Adipose tissue (tissue), 3 donors: ENCODE measurements around the gene SNIP1. TPM values are rescaled to one million over a fixed set of nuclear protein-coding genes. Genes with fewer than 3 reads are reported as not detected.
A peak's percentile ranks its signal among the peaks of the same experiment; 100 is the strongest.
"Not testable (repeated sequence)": the region's sequence is repeated elsewhere in the genome, so short reads cannot be mapped to it uniquely, and the experiment has no call there.

Experiments used
- H3K27ac ChIP-seq: one replicate; pipeline ENCODE4 v1.5.1; 2013; ENCODE audit warnings: low read depth, low read length
- WGBS, 3 donors: extraction: QIAGEN DNeasy Blood & Tissue Kit; methylation state at CpG; one replicate each; pipeline ENCODE4 v1.1.7; 2013; 5-methylcytosine and 5-hydroxymethylcytosine counted together
- polyA plus RNA-seq, 3 donors: library from polyadenylated mRNA; stranded (reverse); fragments of 200-250 nt; gene quantifications; one replicate each; pipeline ENCODE4 v1.2.3, GENCODE V29; 2013
- donor health status: healthy with polysubstance abuse.
- donor health status: Bipolar disorder and iron deficiency.
- donor health status: healthy.

The SNIP1 gene
- polyA plus RNA-seq = 1 to 10 TPM; 2.2 to 5.5 (median 5.0) TPM

DNA sequence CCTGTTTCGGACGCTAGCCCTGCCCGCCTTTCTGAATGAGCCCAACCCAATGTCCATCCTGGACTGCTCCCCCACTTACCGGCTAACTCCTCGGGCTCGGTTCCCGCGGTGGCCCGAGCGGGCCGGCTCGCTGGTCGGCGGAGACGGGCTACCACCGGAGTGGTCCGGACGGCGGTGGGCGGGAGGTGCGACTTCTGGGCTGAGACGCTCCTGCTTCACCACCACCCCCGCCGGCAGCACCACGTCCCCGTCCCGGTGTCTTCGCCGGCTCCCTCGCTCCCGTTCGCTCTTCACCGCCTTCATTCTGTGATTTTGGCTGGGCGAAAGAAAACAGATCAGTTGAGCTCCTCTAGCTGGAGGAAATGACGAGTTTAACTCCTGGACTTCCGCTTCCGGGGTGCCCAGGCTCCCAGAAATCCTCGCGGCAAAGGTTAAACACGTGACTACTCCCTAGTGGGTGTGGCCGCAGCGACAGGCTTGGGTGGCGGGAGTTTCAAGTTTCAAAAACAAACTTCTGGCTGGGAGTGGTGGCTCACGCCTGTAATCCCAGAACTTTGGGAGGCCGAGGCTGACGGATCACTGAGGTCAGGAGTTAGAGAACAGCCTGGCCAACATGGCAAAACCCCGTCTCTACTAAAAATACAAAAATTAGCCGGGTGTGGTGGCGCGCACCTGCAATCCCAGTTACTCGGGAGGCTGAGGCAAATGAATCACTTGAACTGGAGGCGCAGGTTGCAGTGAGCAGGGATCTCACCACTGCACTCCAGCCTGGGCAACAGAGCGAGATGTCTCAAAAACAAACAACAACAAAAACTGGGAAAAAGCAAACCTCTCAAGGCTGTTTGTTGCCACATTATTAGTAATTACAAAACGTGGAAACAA is at the start of gene SNIP1:
TSS of gene SNIP1 (minus strand) at position 367 of the 882 bp plus-strand sequence. CDS start at position 303, 64 bp downstream.
- H3K27ac ChIP-seq = peak within 1 kb of the TSS; percentile 24
- WGBS, 3 donors = 12 to 14% (median 12%) methylated on average over 54 of the region's 54 CpGs

DNA sequence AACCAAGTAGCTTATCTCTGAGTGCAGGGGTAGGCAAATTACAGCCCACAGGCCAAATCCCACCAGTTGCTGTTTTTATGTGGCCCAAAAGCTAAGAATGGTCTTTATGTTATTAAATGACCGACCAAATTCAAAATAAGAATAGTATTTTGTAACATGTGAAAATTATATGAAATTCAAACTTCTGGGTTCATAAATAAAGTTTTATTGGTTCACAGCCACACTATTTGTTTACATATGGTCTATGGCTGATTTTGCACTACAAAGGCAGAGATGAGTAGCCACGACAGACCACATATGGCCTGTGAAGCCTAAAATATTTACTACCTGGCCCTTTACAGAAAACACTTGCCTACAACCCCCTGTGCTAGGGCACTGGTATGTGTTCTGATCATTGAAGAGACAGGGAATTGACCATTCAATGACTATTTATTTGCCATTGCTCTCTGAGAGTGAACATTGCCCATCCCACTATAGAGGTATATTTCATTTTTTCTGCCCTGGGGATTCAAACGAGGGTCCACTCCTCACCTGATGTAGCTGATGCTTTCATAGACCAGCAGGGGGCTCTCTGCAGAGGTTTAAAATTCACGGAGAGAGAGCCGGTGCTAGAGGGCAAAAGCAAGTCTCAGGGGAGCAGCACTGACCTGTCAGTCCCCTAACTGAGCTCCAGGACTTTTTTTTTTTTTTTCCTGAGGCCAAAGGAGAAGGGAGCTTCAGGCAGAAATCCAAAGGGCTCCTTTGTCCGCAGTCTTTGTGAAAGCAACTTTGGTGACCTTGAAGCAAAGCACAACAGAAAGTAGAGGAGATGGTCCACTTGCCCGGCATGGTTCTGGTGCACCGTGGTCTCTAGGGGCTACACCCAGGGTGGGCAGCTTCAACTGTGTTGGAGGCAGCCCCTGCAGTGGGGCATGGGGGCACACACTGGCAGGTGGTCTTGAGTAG is 48.9 kb upstream of the SNIP1 start:
- no peak overlapping the region for H3K27ac ChIP-seq
- 15 to 39% (median 35%) methylated on average over 8 of the region's 8 CpGs for WGBS, 3 donors

DNA sequence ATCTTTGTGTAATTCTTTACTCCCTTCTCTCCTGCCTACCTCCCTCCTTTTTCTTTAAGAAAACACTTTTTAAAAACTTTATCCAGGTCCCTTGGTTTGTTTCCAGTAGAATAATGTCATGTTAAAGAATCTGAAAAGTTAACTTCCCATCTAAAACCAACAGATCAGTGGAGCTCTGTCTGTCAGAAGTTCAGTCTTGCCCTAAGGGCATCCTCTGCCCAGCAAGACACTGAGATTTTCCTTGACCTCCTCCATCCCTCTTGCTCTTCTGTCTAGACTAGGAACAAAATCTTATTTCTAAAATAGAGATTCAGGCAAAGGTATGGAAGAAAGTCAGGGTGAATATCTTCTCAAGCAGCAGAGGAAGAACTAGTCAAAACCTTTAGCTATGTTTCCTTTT is 47.3 kb upstream of the SNIP1 start:
- H3K27ac ChIP-seq = no peak overlapping the region

DNA sequence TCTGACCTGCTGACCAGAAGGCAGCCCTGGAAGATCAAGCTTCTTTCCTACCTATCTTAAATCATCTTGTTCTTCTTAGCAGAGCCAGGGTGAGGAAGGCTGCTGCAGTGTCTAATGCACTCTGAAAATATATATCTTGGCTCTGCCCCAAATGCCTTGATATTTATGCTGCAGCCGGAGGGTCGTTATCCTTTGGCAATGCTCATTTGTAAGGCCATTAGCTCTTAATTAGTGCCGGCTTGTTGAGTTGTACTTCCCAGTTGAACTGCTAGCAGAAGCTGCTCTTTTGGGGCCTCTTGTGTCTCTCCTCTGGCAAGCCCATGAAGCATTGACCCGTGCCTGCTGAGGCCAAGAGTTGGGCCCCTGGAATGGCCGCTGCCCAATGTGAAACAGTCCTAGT is 45.8 kb upstream of the SNIP1 start:
- no peak overlapping the region for H3K27ac ChIP-seq
- 63 to 82% (median 68%) methylated on average over 5 of the region's 5 CpGs for WGBS, 3 donors

- whole genome bisulfite sequencing, 3 donors = 0 to 5% (median 0%) methylated on average over 2 to 3 of the region's 3 CpGs
- H3K27ac ChIP-seq = no peak overlapping the region
Measured at GRCh38 chr1:37596182-37596667, 42.1 kb upstream of the SNIP1 start.

GRCh38 chr1:37595440-37596181 is 41.5 kb upstream of the SNIP1 start, which contains the start of gene GNL2:
Gene GNL2, minus strand, starts transcription at chr1:37595937. Its CDS starts 115 bp downstream, at chr1:37595822.
- 0 to 1% (median 0%) methylated on average over 49 to 51 of the region's 51 CpGs for WGBS, 3 donors

GRCh38 chr1:37593726-37594125 is 39.6 kb upstream of the SNIP1 start:
- WGBS, 3 donors = 89 to 93% (median 92%) methylated on average over 6 of the region's 6 CpGs
- no peak overlapping the region for H3K27ac ChIP-seq

More at GRCh38 chr1:37595440-37596181, 41.5 kb upstream of the SNIP1 start, which contains the start of gene GNL2:
- peak within 1 kb of the TSS; percentile 49 for H3K27ac ChIP-seq

GRCh38 chr1:37588939-37589338 is 34.8 kb upstream of the SNIP1 start:
- 90 to 94% (median 92%) methylated on average over 2 of the region's 2 CpGs for WGBS, 3 donors
- no peak overlapping the region for H3K27ac ChIP-seq

DNA sequence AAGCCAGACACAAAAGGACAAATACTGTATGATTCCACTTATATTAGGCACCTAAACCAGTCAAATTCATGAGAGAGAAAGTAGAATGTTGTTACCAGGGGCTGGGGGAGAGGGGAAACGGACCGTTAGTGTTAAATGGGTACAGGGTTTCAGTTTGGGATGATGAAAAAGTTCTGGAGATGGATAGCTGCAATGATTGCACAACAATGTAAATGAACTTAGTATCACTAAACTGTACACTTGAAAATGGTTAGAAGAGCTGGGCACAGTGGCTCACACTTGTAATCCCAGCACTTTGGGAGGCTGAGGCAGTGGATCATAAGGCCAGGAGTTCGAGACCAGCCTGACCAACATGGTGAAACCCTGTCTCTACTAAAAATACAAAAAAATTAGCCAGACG is 30.5 kb upstream of the SNIP1 start:
- 76 to 92% (median 89%) methylated on average over 4 of the region's 4 CpGs for WGBS, 3 donors
- not testable (repeated sequence) for H3K27ac ChIP-seq

- 85 to 88% (median 86%) methylated on average over 5 of the region's 5 CpGs for WGBS, 3 donors
- no peak overlapping the region for H3K27ac ChIP-seq
Measured at GRCh38 chr1:37575692-37576091, 21.6 kb upstream of the SNIP1 start.

DNA sequence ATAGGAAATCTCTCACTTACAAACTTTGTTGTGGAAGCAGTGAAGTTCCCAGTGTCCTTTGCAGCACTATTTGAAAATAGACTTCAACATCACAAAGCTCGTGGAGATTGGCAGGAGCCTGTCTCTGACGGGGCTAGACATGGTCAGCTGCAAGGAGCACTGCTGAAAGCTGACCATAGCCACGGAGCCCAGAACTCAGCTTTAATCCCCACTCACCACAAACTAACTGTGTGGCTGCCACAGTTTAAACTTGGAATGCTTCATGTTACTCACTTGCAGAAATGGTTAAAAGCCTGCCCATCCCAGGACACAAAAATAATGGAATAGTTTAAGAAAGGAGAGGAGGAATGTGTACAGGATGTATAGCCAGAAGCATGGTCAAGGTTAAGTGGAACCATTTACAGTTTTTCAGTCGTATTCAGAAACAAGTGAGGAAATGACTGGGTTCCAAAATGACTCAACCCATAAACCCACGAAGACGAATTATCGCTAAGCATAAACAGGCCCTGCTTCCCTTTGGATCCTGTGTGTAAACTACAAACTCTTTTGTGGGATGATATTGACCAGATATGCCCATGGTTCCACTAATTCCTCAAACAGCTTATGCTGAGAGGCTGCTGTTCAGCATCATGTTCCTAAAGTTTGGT is 20.9 kb upstream of the SNIP1 start:
- no peak overlapping the region for H3K27ac ChIP-seq
- 71 to 86% (median 71%) methylated on average over 7 of the region's 7 CpGs for WGBS, 3 donors

DNA sequence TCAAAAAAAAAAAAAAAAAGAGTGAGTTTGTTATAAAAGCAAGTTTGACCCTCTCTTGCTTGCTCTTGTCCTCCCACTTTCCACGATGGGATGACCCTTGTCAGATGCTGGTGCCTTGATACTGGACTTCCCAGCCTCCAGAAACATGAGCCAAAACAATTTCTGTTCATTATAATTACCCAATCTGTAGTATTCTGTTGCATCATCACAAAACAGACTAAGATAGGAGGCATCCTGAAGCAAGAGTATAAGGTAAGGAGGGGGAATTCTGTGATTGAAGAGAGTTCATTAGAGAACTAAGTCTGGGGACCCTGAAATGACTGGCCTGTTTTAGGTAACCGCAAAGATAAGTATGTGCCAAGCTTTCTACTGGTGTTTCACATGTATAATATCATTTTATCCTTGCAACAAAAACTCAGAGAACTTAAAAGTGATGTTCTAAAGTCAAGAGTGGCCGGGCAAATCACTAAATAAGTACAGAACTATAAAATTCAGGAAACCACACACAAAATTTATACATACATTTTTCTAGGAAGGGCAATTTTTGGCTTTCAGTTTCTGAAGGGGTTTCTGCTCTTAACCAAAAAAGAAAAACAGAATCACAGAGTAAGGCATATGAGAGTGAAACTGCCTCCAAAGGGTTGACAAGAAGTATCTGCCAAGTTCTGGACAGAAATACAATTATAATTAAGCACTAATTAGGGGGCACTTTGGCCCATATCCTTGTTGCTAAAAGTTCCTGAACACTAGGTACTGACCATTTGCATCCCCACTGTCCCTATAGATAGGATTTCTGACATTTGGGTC is 16.6 kb upstream of the SNIP1 start:
- WGBS, 3 donors = 89 to 96% (median 94%) methylated on average over 3 of the region's 3 CpGs
- H3K27ac ChIP-seq = no peak overlapping the region

GRCh38 chr1:37567023-37567422 is 12.9 kb upstream of the SNIP1 start:
- no peak overlapping the region for H3K27ac ChIP-seq
- 67 to 83% (median 73%) methylated on average over 3 of the region's 3 CpGs for WGBS, 3 donors

GRCh38 chr1:37564892-37565291 is 10.8 kb upstream of the SNIP1 start:
- no peak overlapping the region for H3K27ac ChIP-seq

- no peak overlapping the region for H3K27ac ChIP-seq
- 86 to 96% (median 96%) methylated on average over 1 of the region's 1 CpG for WGBS, 3 donors
Measured at GRCh38 chr1:37562984-37563383, 8.9 kb upstream of the SNIP1 start.

DNA sequence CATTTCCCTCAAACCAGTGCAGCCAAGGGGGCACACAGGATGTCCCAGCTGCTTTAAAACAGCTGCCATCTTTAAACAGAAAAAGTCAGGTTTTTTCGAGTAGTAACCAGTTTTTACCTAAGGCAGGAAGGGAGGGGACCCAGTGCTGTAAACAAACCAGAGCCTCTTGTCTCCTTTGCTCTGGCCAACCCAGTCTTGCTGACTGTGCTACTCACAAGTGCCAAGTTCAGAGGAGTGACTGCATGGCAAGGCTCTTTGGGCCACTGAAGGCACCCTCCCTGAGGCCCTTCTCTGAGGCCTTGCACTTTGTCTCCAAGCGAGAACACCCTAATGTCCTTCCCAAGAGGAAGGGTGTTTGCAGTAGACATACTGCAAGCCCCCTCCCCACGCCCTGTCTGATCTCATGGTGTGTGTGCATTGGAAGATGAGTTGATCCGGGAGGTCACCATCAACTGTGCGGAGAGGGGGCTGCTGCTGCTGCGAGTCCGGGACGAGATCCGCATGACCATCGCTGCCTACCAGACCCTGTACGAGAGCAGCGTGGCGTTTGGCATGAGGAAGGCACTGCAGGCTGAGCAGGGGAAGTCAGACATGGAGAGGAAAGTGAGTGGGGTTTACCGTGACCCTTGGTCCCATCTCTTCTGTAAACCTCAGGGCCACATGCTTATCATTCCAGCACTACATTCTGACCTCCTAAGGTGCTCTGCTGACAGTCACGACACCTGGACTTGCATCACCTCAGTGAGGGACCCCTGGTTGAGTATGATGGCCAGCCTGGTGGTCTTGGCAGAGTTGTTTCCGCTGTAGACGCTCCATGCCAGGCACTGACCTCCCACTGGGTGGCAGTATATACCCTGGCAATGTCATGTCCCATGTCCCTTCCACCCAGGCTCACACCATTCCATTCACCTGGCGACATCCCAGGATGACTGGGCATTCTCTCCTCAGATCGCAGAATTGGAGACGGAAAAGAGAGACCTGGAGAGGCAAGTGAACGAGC is 7.3 kb upstream of the SNIP1 start:
- no peak overlapping the region for H3K27ac ChIP-seq
- WGBS, 3 donors = 92 to 95% (median 92%) methylated on average over 21 of the region's 21 CpGs
